GM21825 (cell line): Measurements from ENCODE around the gene CCDC69.
A peak's percentile ranks its signal among the peaks of the same experiment; 100 is the strongest.

Experiments used
- ATAC-seq: cut with Tn5 transposase; IDR thresholded peaks from one replicate; pipeline ENCODE4 v1.9.1; 2021; ENCODE audit warnings: mild to moderate bottlenecking, moderate library complexity; ENCODE audit not compliant: unreplicated experiment

Gene CCDC69

GRCh38 chr5:151224372-151224771, 480 bp upstream of the CCDC69 start:
- ATAC-seq = no peak

GRCh38 chr5:151222790-151223446, 974 bp downstream of the CCDC69 start:
- peak; percentile 60 for ATAC-seq

GRCh38 chr5:151222054-151222789, 1.7 kb downstream of the CCDC69 start:
- no peak for ATAC-seq

GRCh38 chr5:151221574-151221973, 2.3 kb downstream of the CCDC69 start:
- no peak for ATAC-seq

GRCh38 chr5:151219789-151220188, 4.1 kb downstream of the CCDC69 start:
- no peak for ATAC-seq

- no peak for ATAC-seq
Measured at GRCh38 chr5:151219138-151219537, 4.8 kb downstream of the CCDC69 start.

GRCh38 chr5:151218177-151218576, 5.7 kb downstream of the CCDC69 start:
- ATAC-seq = no peak

GRCh38 chr5:151216781-151217180, 7.1 kb downstream of the CCDC69 start:
- ATAC-seq = no peak

- no peak for ATAC-seq
Measured at GRCh38 chr5:151215546-151215880, 8.4 kb downstream of the CCDC69 start.

- peak; percentile 60 for ATAC-seq
Measured at GRCh38 chr5:151214614-151215545, 9.0 kb downstream of the CCDC69 start.

- peak; percentile 79 for ATAC-seq
Measured at GRCh38 chr5:151213803-151214613, 9.9 kb downstream of the CCDC69 start.

- ATAC-seq = no peak
Measured at GRCh38 chr5:151212406-151212798, 11.5 kb downstream of the CCDC69 start.

GRCh38 chr5:151208481-151208914, 15.4 kb downstream of the CCDC69 start:
- no peak for ATAC-seq

- no peak for ATAC-seq
Measured at GRCh38 chr5:151205411-151205810, 18.5 kb downstream of the CCDC69 start.

GRCh38 chr5:151204051-151204450, 19.8 kb downstream of the CCDC69 start:
- ATAC-seq = no peak

GRCh38 chr5:151202381-151203139, 21.3 kb downstream of the CCDC69 start:
- ATAC-seq = no peak

GRCh38 chr5:151200913-151201595, 22.8 kb downstream of the CCDC69 start:
- ATAC-seq = no peak

- ATAC-seq = no peak
Measured at GRCh38 chr5:151199581-151200185, 24.2 kb downstream of the CCDC69 start.

- ATAC-seq = no peak
Measured at GRCh38 chr5:151198861-151199260, 25.0 kb downstream of the CCDC69 start.
